ENCODE measurements around the gene NAPB.

Gene NAPB

GRCh38 chr20:23399568-23400241 lies 21.6 kb downstream of the NAPB start:
- DNase-seq (ENCODE audit: extremely low read depth, insufficient read length) = no peak
- H3K27me3 ChIP-seq (replicated peaks; ENCODE audit: control insufficient read depth, insufficient read depth, low read length) = no peaks in the 10 kb centered on the region
- TF ChIP-seq CTCF (IDR thresholded peaks at IDR 0.05; ENCODE audit: insufficient read depth, low read length, poor library complexity, severe bottlenecking) = no peak
- no peak overlapping the region for H3K4me3 ChIP-seq (replicated peaks; ENCODE audit: low read depth, low read length)
- H3K36me3 ChIP-seq (ENCODE audit: control insufficient read depth, insufficient read depth, low read length) = peaks cover 2% of the 10 kb centered on the region

- no peak for TF ChIP-seq CTCF (IDR thresholded peaks at IDR 0.05; ENCODE audit: insufficient read depth, low read length, poor library complexity, severe bottlenecking)
- no peak overlapping the region for H3K4me3 ChIP-seq (replicated peaks; ENCODE audit: low read depth, low read length)
- no peaks in the 10 kb centered on the region for H3K27me3 ChIP-seq (replicated peaks; ENCODE audit: control insufficient read depth, insufficient read depth, low read length)
- H3K36me3 ChIP-seq (ENCODE audit: control insufficient read depth, insufficient read depth, low read length) = peaks cover 7% of the 10 kb centered on the region
- no peak for DNase-seq (ENCODE audit: extremely low read depth, insufficient read length)
These were observed 23.3 kb downstream of the NAPB start for GRCh38 chr20:23397961-23398360.

DNA sequence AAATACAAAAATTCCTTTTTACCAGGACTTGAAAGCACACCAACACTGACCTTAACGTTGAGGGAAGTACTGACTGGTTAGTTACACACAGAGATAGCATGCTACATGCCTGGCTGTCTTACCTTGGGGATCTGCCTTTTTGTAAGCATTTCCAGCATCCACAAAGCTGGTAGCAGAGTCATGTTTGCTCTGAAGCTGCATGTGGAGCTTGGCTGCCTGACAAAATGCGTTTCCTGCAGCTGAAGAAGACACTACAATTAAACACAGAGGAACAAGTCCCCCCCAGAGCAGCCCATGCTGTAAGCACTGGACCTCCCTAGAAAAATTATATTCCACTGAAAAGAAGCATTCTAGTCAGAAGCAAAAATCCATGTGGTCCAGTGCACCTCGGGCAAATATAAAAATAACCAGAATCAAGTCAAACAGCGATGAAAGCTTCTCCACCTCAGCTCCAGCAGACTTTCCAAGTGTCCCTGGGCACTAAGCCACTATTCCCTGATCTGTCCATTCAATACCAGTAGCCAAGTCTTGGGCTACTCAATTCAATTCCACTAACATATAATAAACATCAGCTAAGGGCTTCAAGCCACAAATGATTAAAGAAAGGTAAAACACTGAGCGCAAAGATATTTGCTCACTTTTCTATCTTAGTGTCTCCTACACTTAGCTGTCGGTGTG lies 24.2 kb downstream of the NAPB start:
- no peak for TF ChIP-seq CTCF (IDR thresholded peaks at IDR 0.05; ENCODE audit: insufficient read depth, low read length, poor library complexity, severe bottlenecking)
- DNase-seq (ENCODE audit: extremely low read depth, insufficient read length) = no peak
- peaks cover 9% of the 10 kb centered on the region for H3K36me3 ChIP-seq (ENCODE audit: control insufficient read depth, insufficient read depth, low read length)

GRCh38 chr20:23393996-23394775 lies 27.1 kb downstream of the NAPB start:
- DNase-seq (ENCODE audit: extremely low read depth, insufficient read length) = no peak
- no peak overlapping the region for H3K4me3 ChIP-seq (replicated peaks; ENCODE audit: low read depth, low read length)
- H3K27me3 ChIP-seq (replicated peaks; ENCODE audit: control insufficient read depth, insufficient read depth, low read length) = no peaks in the 10 kb centered on the region
- peaks cover 12% of the 10 kb centered on the region for H3K36me3 ChIP-seq (ENCODE audit: control insufficient read depth, insufficient read depth, low read length)
- no peak for TF ChIP-seq CTCF (IDR thresholded peaks at IDR 0.05; ENCODE audit: insufficient read depth, low read length, poor library complexity, severe bottlenecking)

More for the DNA sequence above, 24.2 kb downstream of the NAPB start:
- H3K4me3 ChIP-seq (replicated peaks; ENCODE audit: low read depth, low read length) = no peak overlapping the region
- no peaks in the 10 kb centered on the region for H3K27me3 ChIP-seq (replicated peaks; ENCODE audit: control insufficient read depth, insufficient read depth, low read length)

DNA sequence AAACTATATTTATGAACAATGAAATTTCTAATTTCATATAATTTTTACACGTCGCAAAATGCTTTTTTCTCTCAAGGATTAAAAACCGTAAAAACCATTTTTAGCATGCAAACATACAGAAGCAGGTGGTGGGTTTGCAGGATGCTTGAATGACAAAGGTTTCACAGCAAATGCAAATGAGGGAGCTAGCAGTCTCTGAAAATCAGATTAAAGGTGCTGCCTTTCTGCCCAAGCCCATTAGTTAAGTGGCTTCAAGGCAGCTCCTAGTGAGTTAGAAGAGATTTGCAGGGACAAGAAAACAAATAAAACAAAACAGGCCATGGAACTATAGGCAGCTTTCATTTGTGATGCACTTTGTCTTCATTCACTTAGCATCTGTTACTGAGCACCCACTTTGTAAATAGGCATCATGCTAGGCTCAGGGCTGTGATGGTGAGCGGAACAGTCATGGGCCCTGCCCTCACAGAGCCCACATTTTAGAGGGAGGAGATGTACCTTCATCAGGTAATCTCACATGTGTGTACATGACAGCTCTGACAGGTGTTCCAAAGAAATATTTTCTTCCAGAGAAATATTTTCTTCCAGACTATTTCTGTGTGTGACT lies 29.5 kb downstream of the NAPB start:
- no peak for DNase-seq (ENCODE audit: extremely low read depth, insufficient read length)
- TF ChIP-seq CTCF (IDR thresholded peaks at IDR 0.05; ENCODE audit: insufficient read depth, low read length, poor library complexity, severe bottlenecking) = no peak
- Histone ChIP-seq H3K36me3 (ENCODE audit: control insufficient read depth, insufficient read depth, low read length) (peaks cover 12% of the 10 kb centered on the region), H3K4me3 (replicated peaks; ENCODE audit: low read depth, low read length) (no peak overlapping the region), H3K27me3 (replicated peaks; ENCODE audit: control insufficient read depth, insufficient read depth, low read length) (no peaks in the 10 kb centered on the region)
